PFSK-1 (cell line): ENCODE results near the gene SPEM2.

ENCODE experiments used
- FOXP2 ChIP-seq: optimal IDR thresholded peaks from 2 replicates; pipeline ENCODE3; 2011; ENCODE audit warnings: borderline replicate concordance, control low read depth, inconsistent platforms; ENCODE audit not compliant: insufficient read depth; ENCODE audit errors: extremely low read length, extremely low read depth
- POLR2AphosphoS5 ChIP-seq: IDR thresholded peaks from 2 replicates; pipeline ENCODE4 v1.6.1; 2012; ENCODE audit warnings: low read depth, mild to moderate bottlenecking, control low read depth, low read length, moderate library complexity
- REST ChIP-seq, 2 experiments: IDR thresholded peaks; 2 replicates each; pipeline versions ENCODE4 v1.6.1 to v1.8.0; 2011 to 2012; ENCODE audit warnings: low read depth in 2 of 2, low read length in 2 of 2, control low read depth in 1 of 2, inconsistent platforms in 1 of 2, mild to moderate bottlenecking in 1 of 2, moderate library complexity in 1 of 2; ENCODE audit not compliant: insufficient read depth in 1 of 2
- SIN3A ChIP-seq: IDR thresholded peaks from 2 replicates; pipeline ENCODE4 v1.6.1; 2012; ENCODE audit warnings: mild to moderate bottlenecking, low read length, moderate library complexity, borderline replicate concordance; ENCODE audit not compliant: insufficient read depth
- TAF1 ChIP-seq: IDR thresholded peaks from 2 replicates; pipeline ENCODE4 v1.6.1; 2012; ENCODE audit warnings: low read length, control low read depth, borderline replicate concordance; ENCODE audit not compliant: insufficient read depth

SPEM2 gene

GRCh38 chr17:7403727-7403976, 21.8 kb upstream of the SPEM2 start:
- TF ChIP-seq FOXP2: no peak

- TF ChIP-seq POLR2AphosphoS5: peak; percentile 96
- TF ChIP-seq REST (IDR thresholded peaks at IDR 0.05; ENCODE audit: insufficient read depth in 1 of 2, low read depth in 2 of 2, low read length in 2 of 2): peak in 1 of 2 experiments; percentile 46; a peak in 1 of 4 replicates
- TF ChIP-seq TAF1: peak; percentile 91
- peak; percentile 44 for TF ChIP-seq FOXP2
- TF ChIP-seq SIN3A: peak; percentile 94; the same call in 1 of the 2 replicates
Measured at GRCh38 chr17:7403977-7404736, 21.3 kb upstream of the SPEM2 start, which contains the start of gene TMEM256. TMEM256 (minus strand) TSS chr17:7404097; CDS start chr17:7404084, 13 bp downstream.

- TF ChIP-seq POLR2AphosphoS5 (0 out of 2 replicates have a peak, but pooled peaks have one; percentile 50), TAF1 (no peak)
Measured at GRCh38 chr17:7404737-7405349, 20.6 kb upstream of the SPEM2 start.

- TF ChIP-seq POLR2AphosphoS5: no peak
- TF ChIP-seq SIN3A: no peak
- no peak for TF ChIP-seq FOXP2
- no peak for TF ChIP-seq REST (IDR thresholded peaks at IDR 0.05; ENCODE audit: insufficient read depth in 1 of 2, low read depth in 2 of 2, low read length in 2 of 2)
- TF ChIP-seq TAF1: no peak
Measured at GRCh38 chr17:7405350-7406234, 19.8 kb upstream of the SPEM2 start.

GRCh38 chr17:7406235-7406825, 19.1 kb upstream of the SPEM2 start:
- no peak for TF ChIP-seq TAF1
- no peak for TF ChIP-seq SIN3A
- TF ChIP-seq REST (IDR thresholded peaks at IDR 0.05; ENCODE audit: insufficient read depth in 1 of 2, low read depth in 2 of 2, low read length in 2 of 2): no peak
- no peak for TF ChIP-seq POLR2AphosphoS5
- no peak for TF ChIP-seq FOXP2

- TF ChIP-seq TAF1 (no peak), REST (IDR thresholded peaks at IDR 0.05; ENCODE audit: insufficient read depth in 1 of 2, low read depth in 2 of 2, low read length in 2 of 2) (no peak), FOXP2 (no peak), SIN3A (no peak), POLR2AphosphoS5 (no peak)
Measured at GRCh38 chr17:7407082-7407481, 18.3 kb upstream of the SPEM2 start.
